OCI-M2 (cell line): ENCODE measurements around the gene ZNF275.
"Not testable (repeated sequence)": the region's sequence is repeated elsewhere in the genome, so short reads cannot be mapped to it uniquely, and the experiment has no call there.

Experiments
- DNase-seq: peaks from one replicate; lab custom pipeline; 2025; ENCODE audit not compliant: unreplicated experiment; lab: John Stamatoyannopoulos, UW

The ZNF275 gene

GRCh38 chrX:153387345-153387744, 53.4 kb downstream of the ZNF275 start:
- no peak for DNase-seq

GRCh38 chrX:153387987-153388721, 54.2 kb downstream of the ZNF275 start:
- DNase-seq = no peak

- DNase-seq = no peak
Measured at GRCh38 chrX:153388722-153389459, 54.9 kb downstream of the ZNF275 start.

GRCh38 chrX:153389460-153389768, 55.5 kb downstream of the ZNF275 start:
- not testable (repeated sequence) for DNase-seq

GRCh38 chrX:153392642-153393321, 58.8 kb downstream of the ZNF275 start:
- DNase-seq = no peak

- DNase-seq = no peak
Measured at GRCh38 chrX:153394612-153395011, 60.7 kb downstream of the ZNF275 start.

GRCh38 chrX:153395613-153396319, 61.8 kb downstream of the ZNF275 start:
- DNase-seq = no peak

- no peak for DNase-seq
Measured at GRCh38 chrX:153396320-153397195, 62.6 kb downstream of the ZNF275 start.

GRCh38 chrX:153397256-153397960, 63.5 kb downstream of the ZNF275 start:
- no peak for DNase-seq

- no peak for DNase-seq
Measured at GRCh38 chrX:153398275-153398960, 64.5 kb downstream of the ZNF275 start.

GRCh38 chrX:153400146-153401132, 66.5 kb downstream of the ZNF275 start:
- DNase-seq = no peak

- DNase-seq = no peak
Measured at GRCh38 chrX:153401133-153401764, 67.3 kb downstream of the ZNF275 start, which contains the start of gene PNMA6E. TSS of gene PNMA6E (minus strand) at chrX:153401350. CDS start at chrX:153398849, 2,501 bp downstream.
